ENCODE results near the gene TOMM22.

- no peak for TF ChIP-seq EP300 (IDR thresholded peaks at IDR 0.05)
- no peak for TF ChIP-seq CTCF (IDR thresholded peaks at IDR 0.05)
- no peak for TF ChIP-seq POLR2A (IDR thresholded peaks at IDR 0.05)
Observed at GRCh38 chr22:38674888-38675287, 6.9 kb upstream of the TOMM22 start.
